Endothelial cell of umbilical vein (primary cell): Measurements from ENCODE around the gene CYBA. TPM values are rescaled to one million over a fixed set of nuclear protein-coding genes. Genes with fewer than 3 reads are reported as not detected.

Source experiments
- BruUV-seq: library from RNA; stranded (reverse); fragments of 400-500 nt; replicated peaks from 2 replicates; lab custom pipeline; 2021; lab: Mats Ljungman, UMichigan
- CTCF ChIA-PET: fragments of 300-600, 350-600 bp; sonication (Branson Sonifier 250); formaldehyde crosslinking; loops from one replicate; lab custom pipeline; 2021; ENCODE audit warnings: antibody characterized with exemption, inconsistent platforms; lab: Charles Lee
- POLR2A ChIA-PET: fragments of 300-600, 350-600 bp; sonication (Branson Sonifier 250); formaldehyde crosslinking; loops from one replicate; lab custom pipeline; 2021; ENCODE audit warnings: antibody characterized with exemption, inconsistent platforms; lab: Charles Lee
- DNase-seq: peaks from one replicate; pipeline ENCODE4 v3.0.0-alpha.2; 2011; ENCODE audit warnings: low read depth, low spot score
- FAIRE-seq: peaks from 2 replicates; lab custom pipeline; 2011; peaks lifted over from hg19 to GRCh38; lab: Jason Lieb, UNC
- H2AFZ ChIP-seq: 2 replicates; pipeline ENCODE4 v1.6.0; 2012; ENCODE audit warnings: low read depth, low read length, control low read depth, inconsistent platforms
- H3K27ac ChIP-seq: 2 replicates; pipeline ENCODE4 v1.5.1; 2011; ENCODE audit warnings: low read depth, mild to moderate bottlenecking, control low read depth, low read length, moderate library complexity; ENCODE audit not compliant: insufficient read depth
- H3K27me3 ChIP-seq, 2 experiments: 2 replicates each; pipeline versions ENCODE4 v1.6.0 to v1.6.1; 2011; ENCODE audit warnings: low read length in 2 of 2, mixed read lengths in 1 of 2; ENCODE audit not compliant: control insufficient read depth in 2 of 2, insufficient read depth in 2 of 2
- H3K36me3 ChIP-seq, 2 experiments: 2 replicates in 1 of 2; 3 replicates in 1 of 2; pipeline ENCODE4 v1.5.1; 2011; ENCODE audit warnings: low read length in 2 of 2, mild to moderate bottlenecking in 1 of 2, moderate library complexity in 1 of 2; ENCODE audit not compliant: control insufficient read depth in 2 of 2, insufficient read depth in 2 of 2; ENCODE audit errors: extremely low read depth in 1 of 2
- H3K4me1 ChIP-seq: 3 replicates; pipeline ENCODE4 v1.5.1; 2011; ENCODE audit warnings: mild to moderate bottlenecking, low read length; ENCODE audit not compliant: control insufficient read depth, insufficient read depth; ENCODE audit errors: extremely low read depth
- H3K4me2 ChIP-seq: 2 replicates; pipeline ENCODE4 v1.6.1; 2011; ENCODE audit warnings: low read length, control low read depth, mixed read lengths; ENCODE audit not compliant: insufficient read depth
- H3K4me3 ChIP-seq, 3 experiments: fragments of 200-600 bp in 1 of 3; sonication (generic), shearing (Covaris generic) in 1 of 3; replicated peaks in 1 of 3; 2 replicates each; pipeline ENCODE4 v1.5.1; 2011 to 2016; ENCODE audit warnings: control low read depth in 3 of 3, low read length in 3 of 3, mild to moderate bottlenecking in 2 of 3, inconsistent platforms in 1 of 3, low read depth in 1 of 3, moderate library complexity in 1 of 3; ENCODE audit not compliant: insufficient read depth in 1 of 3
- H3K79me2 ChIP-seq: 2 replicates; pipeline ENCODE4 v1.6.0; 2012; ENCODE audit warnings: low read length, inconsistent platforms; ENCODE audit not compliant: control insufficient read depth, insufficient read depth
- H3K9ac ChIP-seq: replicated peaks from 2 replicates; pipeline ENCODE3; 2011; ENCODE audit warnings: low read length, control low read depth; ENCODE audit not compliant: insufficient read depth; ENCODE audit errors: extremely low read depth
- H3K9me1 ChIP-seq: replicated peaks from 3 replicates; pipeline ENCODE4 v1.6.0; 2011; ENCODE audit warnings: mild to moderate bottlenecking, low read length; ENCODE audit not compliant: control insufficient read depth, insufficient read depth; ENCODE audit errors: extremely low read depth
- H3K9me3 ChIP-seq: replicated peaks from 2 replicates; pipeline ENCODE4 v1.5.1; 2012; ENCODE audit warnings: low read length, inconsistent platforms; ENCODE audit not compliant: control insufficient read depth, insufficient read depth
- H4K20me1 ChIP-seq: replicated peaks from 2 replicates; pipeline ENCODE3; 2011; ENCODE audit warnings: mild to moderate bottlenecking, low read length; ENCODE audit not compliant: control insufficient read depth, insufficient read depth; ENCODE audit errors: extremely low read depth
- GATA2 ChIP-seq: IDR thresholded peaks from 2 replicates; pipeline ENCODE4 v1.7.0; 2011; ENCODE audit warnings: low read depth, mild to moderate bottlenecking, moderate library complexity, mixed read lengths, low read length; ENCODE audit not compliant: insufficient read length, insufficient read depth
- JUN ChIP-seq: IDR thresholded peaks from 2 replicates; pipeline ENCODE4 v1.6.1; 2011; ENCODE audit warnings: borderline replicate concordance, low read depth; ENCODE audit not compliant: insufficient read length, insufficient read depth
- POLR2A ChIP-seq: IDR thresholded peaks from 2 replicates; pipeline ENCODE4 v1.6.1; 2012; ENCODE audit warnings: low read depth, mild to moderate bottlenecking, control low read depth, low read length
- POLR2AphosphoS5 ChIP-seq: IDR thresholded peaks from 2 replicates; pipeline ENCODE4 v1.6.1; 2012; ENCODE audit warnings: low read depth, mild to moderate bottlenecking, control low read depth, low read length, moderate library complexity; ENCODE audit not compliant: insufficient read depth
- dilution Hi-C: fragments of 300-500 bp; cut with MboI; formaldehyde crosslinking; loops from one replicate; pipeline ENCODE4 v1.15.0; 2019; ENCODE audit warnings: low sequenced_read_pairs; ENCODE audit not compliant: extremely low pct_ligation_motif_present
- intact Hi-C: fragments of 100-400 bp; cut with micrococcal nuclease; formaldehyde crosslinking; loops from one replicate; pipeline ENCODE4 v1.10.0; 2022
- polyA plus RNA-seq, 4 experiments: library from polyadenylated mRNA; depleted of rRNA in 3 of 4; stranded (reverse) in 3 of 4; unstranded in 1 of 4; fragments of >200 nt; gene quantifications; 2 replicates each; pipeline versions ENCODE4 v1.2.1 to v1.2.3, GENCODE V29; 2011 to 2012; ENCODE audit warnings: missing spikeins in 1 of 4
- total RNA-seq: library from RNA; stranded (reverse); gene quantifications from 2 replicates; pipeline ENCODE4 v1.2.3, GENCODE V29; 2021
- TF ChIP-seq, protein P1 (sequence below): IDR thresholded peaks from 2 replicates; pipeline ENCODE4 v1.6.1; 2011; ENCODE audit not compliant: insufficient read depth, insufficient read length
- TF ChIP-seq, protein P2 (sequence below), 2 donors: IDR thresholded peaks; 1 replicate in 1 of 2; 2 replicates in 1 of 2; pipeline ENCODE4 v1.5.1; 2011; ENCODE audit warnings: low read length in 2 of 2, mild to moderate bottlenecking in 2 of 2, moderate library complexity in 2 of 2, control low read depth in 1 of 2, inconsistent platforms in 1 of 2, low read depth in 1 of 2; ENCODE audit not compliant: insufficient read depth in 1 of 2; ENCODE audit errors: extremely low read depth in 1 of 2

CYBA gene
- total and polyA plus RNA-seq, 2 donors (not counting 3 experiments of a cell fraction or from before 2014, with no cell fraction given) = 37.0 to 77.3 TPM

DNA sequence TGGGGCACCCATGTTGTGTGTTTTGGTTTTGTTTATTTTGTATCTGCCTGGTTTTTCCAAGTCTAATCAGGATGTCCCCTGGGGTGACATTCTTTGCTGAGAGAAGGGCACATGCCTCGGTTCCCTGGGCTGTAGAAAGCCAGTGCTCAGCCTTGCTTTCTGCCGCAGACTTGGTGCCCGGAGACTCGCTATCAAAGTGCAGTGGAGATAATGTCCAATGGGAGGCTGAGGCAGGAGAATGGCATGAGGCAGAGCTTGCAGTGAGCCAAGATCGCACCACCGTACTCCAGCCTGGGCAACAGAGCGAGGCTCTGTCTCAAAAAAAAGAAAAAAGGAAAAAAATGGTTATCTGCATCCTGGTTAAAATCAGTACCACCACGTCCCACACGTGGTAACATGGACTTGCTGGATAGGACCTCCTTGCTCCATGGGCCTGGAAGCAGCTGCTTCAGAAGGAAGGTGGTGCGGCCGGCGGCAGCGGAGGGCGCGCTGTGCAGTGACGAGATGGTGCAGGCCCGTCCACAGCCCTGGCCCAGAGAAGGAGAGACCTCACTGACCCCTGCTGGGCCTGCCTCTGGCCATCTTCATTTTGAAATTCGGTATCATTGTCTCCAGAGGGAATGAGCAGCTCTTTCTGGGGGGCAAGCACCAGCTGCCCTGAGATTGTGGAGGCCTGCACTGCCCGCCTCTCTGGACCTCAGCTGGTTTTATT is 31.7 kb downstream of the CYBA start:
- dilution Hi-C loops = no loop called here

More for the DNA sequence above, 31.7 kb downstream of the CYBA start:
- H3K27ac ChIP-seq = no peak overlapping the region
- H3K4me2 ChIP-seq = no peak overlapping the region
- DNase-seq (no peak), FAIRE-seq (no peak)
- H3K79me2 ChIP-seq = peaks cover 4% of the 10 kb centered on the region
- H3K27me3 ChIP-seq = no peaks in the 10 kb centered on the region
- TF ChIP-seq GATA2 = no peak
- TF ChIP-seq JUN = no peak
- no peak for TF ChIP-seq POLR2AphosphoS5
- TF ChIP-seq, protein P1, sequence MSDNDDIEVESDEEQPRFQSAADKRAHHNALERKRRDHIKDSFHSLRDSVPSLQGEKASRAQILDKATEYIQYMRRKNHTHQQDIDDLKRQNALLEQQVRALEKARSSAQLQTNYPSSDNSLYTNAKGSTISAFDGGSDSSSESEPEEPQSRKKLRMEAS = no peak
- TF ChIP-seq POLR2A = no peak
- TF ChIP-seq, protein P2, sequence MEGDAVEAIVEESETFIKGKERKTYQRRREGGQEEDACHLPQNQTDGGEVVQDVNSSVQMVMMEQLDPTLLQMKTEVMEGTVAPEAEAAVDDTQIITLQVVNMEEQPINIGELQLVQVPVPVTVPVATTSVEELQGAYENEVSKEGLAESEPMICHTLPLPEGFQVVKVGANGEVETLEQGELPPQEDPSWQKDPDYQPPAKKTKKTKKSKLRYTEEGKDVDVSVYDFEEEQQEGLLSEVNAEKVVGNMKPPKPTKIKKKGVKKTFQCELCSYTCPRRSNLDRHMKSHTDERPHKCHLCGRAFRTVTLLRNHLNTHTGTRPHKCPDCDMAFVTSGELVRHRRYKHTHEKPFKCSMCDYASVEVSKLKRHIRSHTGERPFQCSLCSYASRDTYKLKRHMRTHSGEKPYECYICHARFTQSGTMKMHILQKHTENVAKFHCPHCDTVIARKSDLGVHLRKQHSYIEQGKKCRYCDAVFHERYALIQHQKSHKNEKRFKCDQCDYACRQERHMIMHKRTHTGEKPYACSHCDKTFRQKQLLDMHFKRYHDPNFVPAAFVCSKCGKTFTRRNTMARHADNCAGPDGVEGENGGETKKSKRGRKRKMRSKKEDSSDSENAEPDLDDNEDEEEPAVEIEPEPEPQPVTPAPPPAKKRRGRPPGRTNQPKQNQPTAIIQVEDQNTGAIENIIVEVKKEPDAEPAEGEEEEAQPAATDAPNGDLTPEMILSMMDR (IDR thresholded peaks at IDR 0.05; ENCODE audit: extremely low read depth in 1 of 2, insufficient read depth in 1 of 2, low read depth in 1 of 2, low read length in 2 of 2) = no peak
- no TSS peak for BruUV-seq
- no peaks in the 10 kb centered on the region for H3K4me1 ChIP-seq
- ChIA-PET CTCF (interaction anchor here (1.2 to 1.4 kb wide), 2 partner anchors 10 to 118 kb away, joined by 3 read pairs; no protein-coding TSS in a partner anchor), POLR2A (interaction anchor here (0.6 kb wide), 1 partner anchor 64 kb away, joined by 6 read pairs; no protein-coding TSS in a partner anchor)
- no peak overlapping the region for H3K4me3 ChIP-seq
- H4K20me1 ChIP-seq = no peaks in the 10 kb centered on the region
- H2AFZ ChIP-seq = no peak overlapping the region
- no peak overlapping the region for H3K9ac ChIP-seq
- H3K36me3 ChIP-seq = peaks cover 10 to 34% of the 10 kb centered on the region in 2 experiments
- intact Hi-C loops = no loop called here
- no peaks in the 10 kb centered on the region for H3K9me3 ChIP-seq
- H3K9me1 ChIP-seq = no peaks in the 10 kb centered on the region
